ENCODE results near the gene SLC35G2. TPM values are rescaled to one million over a fixed set of nuclear protein-coding genes. Genes with fewer than 3 reads are reported as not detected.
"Not testable (repeated sequence)": the region's sequence is repeated elsewhere in the genome, so short reads cannot be mapped to it uniquely, and the experiment has no call there.

The SLC35G2 gene
- 0.34 and 0.48 TPM in 2 replicates for total RNA-seq

DNA sequence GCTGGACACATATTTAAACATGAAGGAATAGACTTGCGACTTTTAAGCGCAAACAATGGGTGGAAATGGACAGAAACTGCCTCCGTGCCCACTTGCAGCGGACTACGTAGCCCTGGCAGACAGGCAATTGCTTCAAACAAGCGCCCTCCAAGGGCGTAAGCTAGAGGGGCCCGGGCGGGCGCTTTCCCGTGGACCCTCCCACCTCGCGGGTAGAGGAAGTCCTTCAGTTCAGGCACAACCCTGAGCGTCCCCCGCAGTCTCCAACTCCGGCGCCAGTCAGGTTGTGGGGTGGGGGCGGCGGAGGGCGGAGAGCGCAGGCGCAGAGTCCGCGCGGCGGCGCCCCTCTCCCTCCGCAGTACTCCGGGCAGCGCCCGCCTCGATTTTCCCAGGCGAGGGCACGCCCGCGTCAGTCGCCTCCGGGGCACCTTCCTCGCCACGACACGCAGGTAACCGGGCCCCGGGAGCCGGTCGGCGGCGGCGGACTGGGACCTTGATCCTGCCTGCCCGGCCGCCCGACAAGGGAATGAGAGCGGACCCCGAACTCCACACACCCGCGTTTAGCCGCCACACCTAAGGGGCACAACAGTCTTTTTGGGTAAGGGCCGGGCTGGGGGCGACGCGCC, at the start of gene SLC35G2:
Gene SLC35G2 (plus strand): TSS at position 358 of the 623 bp plus-strand sequence. CDS start 35,335 bp downstream, outside the sequence.
- intact Hi-C loops (cut with micrococcal nuclease), result loop anchor here (1.0 kb wide), 1 partner anchor 43 kb away; the partner anchor contains the start of gene NCK1

GRCh38 chr3:136772709-136773108, 46.2 kb upstream of the SLC35G2 start:
- intact Hi-C loops (cut with micrococcal nuclease), result no loop called here

GRCh38 chr3:136778865-136779264, 40.1 kb upstream of the SLC35G2 start:
- intact Hi-C loops (cut with micrococcal nuclease), result no loop called here

- intact Hi-C loops (cut with micrococcal nuclease), result no loop called here
These were observed 38.2 kb upstream of the SLC35G2 start for GRCh38 chr3:136780741-136781140.

- intact Hi-C loops (cut with micrococcal nuclease), result no loop called here
These were observed 35.2 kb upstream of the SLC35G2 start for GRCh38 chr3:136783708-136784191.

DNA sequence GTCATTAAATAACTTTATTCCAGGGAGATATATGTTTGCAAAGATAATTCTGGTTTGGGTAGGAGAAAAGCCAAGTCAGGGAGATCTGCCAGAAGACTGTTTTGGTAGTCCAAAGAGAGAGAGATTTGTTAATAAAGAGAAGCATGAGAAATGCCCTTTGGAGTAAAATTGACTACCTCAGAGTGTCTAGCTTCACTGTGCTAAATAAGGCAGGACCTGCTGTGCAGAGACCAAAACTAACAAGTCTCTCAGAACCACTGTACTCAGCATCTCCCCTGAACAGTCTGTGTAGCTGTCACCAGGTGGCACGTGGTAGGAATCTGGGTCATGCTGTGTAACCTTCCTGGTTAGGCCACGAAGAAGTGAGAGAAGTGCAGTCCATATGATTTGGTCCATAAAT, 31.6 kb upstream of the SLC35G2 start:
- intact Hi-C loops (cut with micrococcal nuclease), result no loop called here

DNA sequence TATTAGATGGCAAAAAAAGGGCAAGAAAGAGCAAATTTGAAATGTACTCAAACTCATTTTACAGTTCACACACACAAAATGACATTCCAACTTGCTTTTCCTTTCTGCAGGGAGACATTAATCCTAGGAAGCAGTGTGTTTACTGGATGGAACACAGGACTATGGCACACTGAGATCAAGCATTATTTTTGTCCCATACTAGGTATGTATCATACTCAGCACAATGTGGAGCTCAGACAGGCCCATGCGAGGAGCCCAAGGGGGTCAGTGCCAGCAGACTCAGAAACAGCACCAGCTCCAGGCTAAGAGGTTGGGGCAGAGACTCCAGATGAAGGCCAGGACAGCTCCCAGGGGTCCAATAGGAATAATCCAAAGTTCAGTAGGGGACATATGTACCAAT, 30.8 kb upstream of the SLC35G2 start:
- intact Hi-C loops (cut with micrococcal nuclease), result no loop called here

DNA sequence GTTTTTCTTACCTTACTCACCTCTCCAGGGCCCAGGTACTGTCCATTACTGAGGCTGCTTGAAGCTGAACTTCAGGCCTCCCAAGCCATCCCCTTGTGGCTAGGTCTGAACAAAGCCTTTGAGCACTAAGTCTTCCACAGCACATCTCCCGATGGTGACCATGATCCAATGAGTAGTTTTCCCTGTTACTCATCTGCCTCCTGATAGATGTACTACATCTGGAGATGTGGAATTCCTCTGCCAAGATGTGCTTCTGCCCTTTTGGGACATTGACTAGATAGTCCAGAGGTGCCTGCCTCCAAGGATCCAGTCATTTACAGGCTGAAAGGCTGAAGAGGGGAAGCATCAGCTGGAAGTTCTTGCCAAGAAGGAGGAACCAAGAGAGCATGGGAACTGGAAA, 28.9 kb upstream of the SLC35G2 start:
- intact Hi-C loops (cut with micrococcal nuclease), result no loop called here

- intact Hi-C loops (cut with micrococcal nuclease), result no loop called here
These were observed 28.1 kb upstream of the SLC35G2 start for GRCh38 chr3:136790786-136791185.

- intact Hi-C loops (cut with micrococcal nuclease), result no loop called here
These were observed 26.2 kb upstream of the SLC35G2 start for GRCh38 chr3:136792556-136793330.

DNA sequence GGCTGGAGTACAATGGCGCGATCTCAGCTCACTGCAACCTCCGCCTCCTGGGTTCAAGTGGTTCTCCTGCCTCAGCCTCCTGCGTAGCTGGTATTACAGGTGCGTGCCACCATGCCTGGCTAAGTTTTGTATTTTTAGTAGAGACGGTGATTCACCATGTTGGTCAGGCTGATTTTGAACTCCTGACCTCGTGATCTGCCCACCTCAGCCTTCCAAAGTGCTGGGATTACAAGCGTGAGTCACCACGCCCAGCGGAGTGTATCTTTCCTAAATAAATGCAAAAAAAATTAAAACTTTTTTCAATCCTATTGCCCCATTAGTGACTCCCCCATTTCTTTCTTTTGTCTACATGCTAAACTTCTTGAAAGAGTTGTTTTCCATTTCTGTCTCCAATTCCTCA, 17.8 kb upstream of the SLC35G2 start:
- intact Hi-C loops (cut with micrococcal nuclease), result not testable (repeated sequence)

DNA sequence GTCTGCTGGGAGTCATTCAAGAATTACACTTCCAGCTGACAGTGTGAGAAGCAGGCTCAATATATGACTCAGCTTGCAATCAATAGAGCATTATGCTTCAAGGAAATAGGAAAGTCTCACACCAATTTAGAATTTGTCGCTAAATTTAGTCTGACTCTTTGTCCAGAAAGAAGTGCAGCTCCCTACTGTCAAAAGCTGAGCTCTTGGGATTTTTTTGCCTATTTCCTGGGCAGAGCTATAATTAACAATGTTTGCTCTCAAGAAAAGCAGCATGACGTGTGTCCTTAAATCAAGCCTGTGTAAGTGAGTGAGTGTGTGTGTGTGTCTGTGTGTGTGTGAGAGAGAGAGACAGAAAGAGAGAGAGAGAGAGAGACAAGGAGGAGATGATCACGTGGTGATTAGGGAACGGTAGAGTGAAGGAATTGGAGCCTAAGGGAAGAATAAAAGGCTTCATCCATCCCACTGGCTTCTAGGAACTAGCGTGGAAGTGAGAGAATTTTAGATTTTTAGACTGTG, 16.4 kb upstream of the SLC35G2 start:
- intact Hi-C loops (cut with micrococcal nuclease), result no loop called here

GRCh38 chr3:136804141-136804540, 14.8 kb upstream of the SLC35G2 start:
- intact Hi-C loops (cut with micrococcal nuclease), result no loop called here

GRCh38 chr3:136804813-136805212, 14.1 kb upstream of the SLC35G2 start:
- intact Hi-C loops (cut with micrococcal nuclease), result no loop called here

DNA sequence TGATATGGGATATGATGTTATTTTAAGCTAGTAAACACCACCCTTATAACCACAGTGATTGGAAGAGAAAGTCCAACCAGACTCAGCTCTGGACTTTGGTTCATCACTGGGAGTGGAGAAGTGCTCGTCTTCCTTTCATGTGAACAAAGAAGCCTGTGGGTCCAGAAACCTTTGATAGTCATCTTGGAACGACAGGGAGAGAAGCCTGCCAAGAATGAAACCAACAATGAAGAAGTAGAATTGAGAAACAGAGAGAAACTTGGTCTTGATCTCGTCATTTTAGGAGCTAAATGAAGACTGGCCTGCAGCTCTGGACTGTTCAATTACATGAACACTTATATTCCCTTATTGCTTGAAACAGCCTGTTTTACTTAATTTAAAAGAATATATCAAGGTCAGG, 13.1 kb upstream of the SLC35G2 start:
- intact Hi-C loops (cut with micrococcal nuclease), result no loop called here

GRCh38 chr3:136811701-136812100, 7.2 kb upstream of the SLC35G2 start:
- intact Hi-C loops (cut with micrococcal nuclease), result no loop called here

DNA sequence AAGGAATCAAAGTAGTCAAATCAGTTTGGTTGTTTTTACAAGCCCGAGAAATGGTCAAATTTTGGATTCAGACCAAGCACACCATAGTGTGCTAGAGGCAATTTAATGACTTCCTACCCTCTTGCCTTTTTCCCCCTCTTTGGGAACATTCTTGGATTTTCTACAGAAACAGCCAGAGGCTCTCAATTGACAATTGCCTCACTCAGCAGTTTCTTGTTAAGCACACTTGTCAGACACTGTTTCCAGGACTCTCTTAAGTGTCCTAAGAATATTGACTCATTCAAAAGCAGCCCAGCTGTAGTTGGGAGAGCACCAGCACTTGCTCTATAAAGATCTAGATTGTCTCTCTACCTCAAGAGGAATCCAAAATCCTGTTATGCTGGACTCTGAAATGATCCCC, 1.5 kb upstream of the SLC35G2 start:
- intact Hi-C loops (cut with micrococcal nuclease), result no loop called here

GRCh38 chr3:136818191-136818768, 646 bp upstream of the SLC35G2 start:
- intact Hi-C loops (cut with micrococcal nuclease), result no loop called here

DNA sequence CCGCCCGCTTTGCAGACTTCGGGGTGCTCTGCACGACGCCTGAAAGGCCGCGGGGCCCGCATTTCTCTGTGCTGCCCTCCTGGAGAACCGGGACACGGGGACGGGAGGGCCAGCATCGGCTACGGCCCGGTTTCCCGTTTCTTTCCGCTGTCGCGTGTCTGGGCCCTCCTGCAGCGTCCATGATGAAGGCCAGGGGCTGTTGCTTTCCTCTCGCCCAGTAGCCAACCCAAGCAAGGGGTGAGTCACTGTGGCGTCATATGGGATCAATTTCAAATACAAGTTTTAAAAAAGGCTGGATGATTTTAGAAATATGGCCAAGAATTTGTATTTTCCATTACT, 435 bp downstream of the SLC35G2 start:
- intact Hi-C loops (cut with micrococcal nuclease), result loop anchor here (1.0 kb wide), 1 partner anchor 43 kb away; the partner anchor contains the start of gene NCK1

- intact Hi-C loops (cut with micrococcal nuclease), result loop anchor here (1.0 kb wide), 1 partner anchor 42 kb away; the partner anchor contains the start of gene NCK1
These were observed 1.1 kb downstream of the SLC35G2 start for GRCh38 chr3:136819731-136820679.

DNA sequence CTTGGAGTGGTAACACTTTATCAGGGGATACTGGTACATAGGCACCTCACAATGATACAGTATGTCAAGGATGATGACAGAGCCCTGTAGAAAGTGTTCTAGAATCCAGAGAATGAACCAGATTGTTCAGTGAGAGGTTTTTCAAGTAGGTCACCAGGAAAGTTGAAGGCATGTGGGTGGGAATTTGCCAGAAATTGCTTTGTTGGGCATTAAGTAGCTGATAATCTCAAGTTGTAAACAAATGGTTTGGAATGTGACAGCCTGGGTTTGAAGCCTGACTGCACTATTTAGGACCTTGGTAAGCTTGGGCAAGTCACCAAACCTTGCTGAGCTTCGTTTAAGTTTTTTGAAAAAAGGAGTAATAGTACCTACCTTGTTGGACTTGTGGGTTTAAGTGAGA, 12.5 kb downstream of the SLC35G2 start:
- intact Hi-C loops (cut with micrococcal nuclease), result no loop called here
